Measurements from ENCODE around the gene ADD3. TPM values are rescaled to one million over a fixed set of nuclear protein-coding genes. Genes with fewer than 3 reads are reported as not detected.
"Not testable (repeated sequence)": the region's sequence is repeated elsewhere in the genome, so short reads cannot be mapped to it uniquely, and the experiment has no call there.

Gene ADD3
- total RNA-seq, 1 donor from 2014 or later: 201 TPM

GRCh38 chr10:110101464-110102144 is 93.8 kb downstream of the ADD3 start:
- no peak for DNase-seq (ENCODE audit: low spot score)

- DNase-seq (ENCODE audit: low spot score): no peak
Measured at GRCh38 chr10:110103921-110104461, 96.2 kb downstream of the ADD3 start.

DNA sequence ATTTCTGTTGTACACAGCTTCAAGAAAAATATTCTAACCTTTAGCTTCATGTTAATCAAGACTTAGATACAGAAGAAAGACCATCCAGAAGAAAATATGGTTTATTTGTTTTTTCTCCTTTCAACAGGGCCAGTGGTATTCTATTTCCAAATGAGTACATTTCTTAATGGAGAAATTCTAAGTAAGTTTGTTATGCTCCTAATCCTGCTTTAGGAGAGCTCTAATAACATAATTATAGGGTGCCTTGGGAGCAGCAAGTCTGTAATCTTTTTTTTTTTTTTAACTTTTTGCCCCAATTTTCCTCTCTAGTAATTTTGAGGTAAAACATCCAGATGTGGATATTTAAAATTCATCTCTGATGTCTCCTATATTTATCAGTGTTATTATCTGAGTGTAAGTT is 98.1 kb downstream of the ADD3 start:
- DNase-seq (ENCODE audit: low spot score): no peak

- DNase-seq (ENCODE audit: low spot score): no peak
Measured at GRCh38 chr10:110107430-110107829, 99.6 kb downstream of the ADD3 start.

DNA sequence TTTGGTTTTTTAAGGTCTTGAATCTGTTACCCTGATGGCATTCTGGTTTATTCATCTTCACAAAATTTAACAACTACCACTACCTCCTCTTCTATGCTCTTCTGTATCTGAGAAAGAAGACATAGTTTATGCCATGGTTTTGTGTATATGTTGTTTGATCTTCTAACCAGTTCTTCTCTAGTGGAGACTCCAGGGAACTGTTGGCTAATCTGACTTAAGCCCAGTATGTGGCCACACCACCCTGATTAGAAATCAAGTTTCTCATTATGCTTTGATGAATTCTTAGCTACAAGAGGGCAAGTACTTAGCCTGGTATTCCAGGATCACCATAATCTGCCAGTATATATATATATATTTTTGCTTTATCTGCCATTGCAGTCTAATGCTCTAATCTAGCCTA is 100.1 kb downstream of the ADD3 start:
- DNase-seq (ENCODE audit: low spot score): no peak

- no peak for DNase-seq (ENCODE audit: low spot score)
Measured at GRCh38 chr10:110109511-110109910, 101.7 kb downstream of the ADD3 start.

DNA sequence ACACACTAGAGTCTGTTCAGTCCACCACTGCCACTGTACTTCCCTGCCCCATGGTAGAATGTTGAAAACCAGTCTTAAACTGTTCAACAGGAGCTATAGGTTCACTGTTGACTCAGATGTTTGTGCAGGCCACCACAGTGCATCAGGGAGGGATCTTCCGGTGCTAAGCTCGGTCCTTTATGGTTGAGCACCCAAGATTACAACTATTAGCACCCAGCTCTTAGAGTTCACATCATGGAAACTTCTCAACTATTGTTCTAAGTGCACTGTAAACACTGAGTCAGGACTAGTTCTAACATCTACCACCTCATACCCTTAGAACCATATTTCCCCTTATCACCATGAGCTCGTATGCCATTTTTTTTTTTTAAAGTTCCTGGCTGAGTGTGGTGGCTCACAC is 102.6 kb downstream of the ADD3 start:
- no peak for DNase-seq (ENCODE audit: low spot score)

DNA sequence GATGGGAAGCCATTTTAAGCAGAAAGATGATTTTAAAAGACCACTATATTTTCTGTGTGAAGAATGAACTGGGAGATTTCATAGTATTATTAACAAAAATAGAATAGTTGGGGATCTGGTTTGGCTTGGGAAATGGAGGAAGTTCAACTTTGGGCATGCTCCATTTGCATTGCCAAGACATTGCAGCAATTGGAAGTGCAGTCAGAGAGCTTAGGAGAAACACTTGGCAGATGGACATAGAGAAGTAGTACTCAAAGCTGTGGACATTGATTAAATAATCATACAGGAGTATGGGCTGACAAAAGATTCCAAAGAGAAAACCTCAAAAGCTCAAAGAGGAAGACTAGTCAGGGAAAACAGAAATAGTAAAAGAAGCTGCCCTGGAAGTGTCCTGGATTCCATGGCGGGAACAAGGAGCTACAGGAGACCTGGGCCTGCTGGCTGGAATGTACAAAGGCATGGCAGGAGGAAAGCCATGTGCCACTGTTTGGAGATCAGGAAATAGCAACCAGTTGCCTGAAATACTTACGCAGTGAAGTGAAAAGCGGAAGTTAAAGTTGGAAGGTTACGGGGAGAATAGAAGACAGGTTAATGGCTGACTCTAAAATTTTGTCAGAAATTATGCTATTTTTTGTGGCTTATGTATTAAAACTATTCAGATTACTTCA is 106.0 kb downstream of the ADD3 start:
- no peak for DNase-seq (ENCODE audit: low spot score)

GRCh38 chr10:110114668-110115067 is 106.9 kb downstream of the ADD3 start:
- not testable (repeated sequence) for DNase-seq (ENCODE audit: low spot score)

GRCh38 chr10:110115784-110116520 is 108.2 kb downstream of the ADD3 start:
- no peak for DNase-seq (ENCODE audit: low spot score)

DNA sequence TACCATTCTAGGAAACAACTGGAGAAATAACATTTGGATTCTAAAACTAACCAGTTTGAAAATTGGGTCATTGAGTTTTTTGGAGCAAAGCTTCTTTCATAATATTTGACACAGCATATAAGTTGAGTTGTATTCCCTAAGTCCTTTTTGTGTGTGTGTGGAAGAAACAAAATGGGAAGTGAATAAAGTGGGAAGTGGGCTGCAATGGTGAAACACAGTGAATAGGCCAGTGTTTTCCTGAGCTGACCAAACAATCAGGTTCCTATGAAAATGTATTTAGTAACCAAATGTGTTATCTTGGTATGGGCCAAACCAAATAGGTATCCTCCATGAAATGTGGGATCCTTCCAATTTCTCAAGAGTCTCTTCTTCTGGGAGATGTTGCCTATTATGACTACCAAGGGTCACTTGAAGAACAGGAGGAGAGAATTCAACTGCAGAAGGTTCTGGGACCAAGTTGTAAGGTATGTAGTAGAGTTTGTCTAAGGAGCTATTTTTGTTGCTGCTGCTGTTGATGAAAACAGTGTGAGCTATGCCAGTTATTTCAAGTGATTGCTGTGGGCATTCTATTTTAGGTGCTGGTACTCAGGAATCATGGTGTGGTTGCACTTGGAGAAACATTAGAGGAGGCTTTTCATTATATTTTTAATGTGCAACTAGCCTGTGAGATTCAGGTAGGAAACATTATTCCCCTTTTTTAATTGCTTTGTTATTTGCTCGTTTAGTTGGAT is 111.3 kb downstream of the ADD3 start:
- DNase-seq (ENCODE audit: low spot score): no peak

GRCh38 chr10:110123594-110123993 is 115.8 kb downstream of the ADD3 start:
- no peak for DNase-seq (ENCODE audit: low spot score)

- no peak for DNase-seq (ENCODE audit: low spot score)
Measured at GRCh38 chr10:110129490-110129889, 121.7 kb downstream of the ADD3 start.

DNA sequence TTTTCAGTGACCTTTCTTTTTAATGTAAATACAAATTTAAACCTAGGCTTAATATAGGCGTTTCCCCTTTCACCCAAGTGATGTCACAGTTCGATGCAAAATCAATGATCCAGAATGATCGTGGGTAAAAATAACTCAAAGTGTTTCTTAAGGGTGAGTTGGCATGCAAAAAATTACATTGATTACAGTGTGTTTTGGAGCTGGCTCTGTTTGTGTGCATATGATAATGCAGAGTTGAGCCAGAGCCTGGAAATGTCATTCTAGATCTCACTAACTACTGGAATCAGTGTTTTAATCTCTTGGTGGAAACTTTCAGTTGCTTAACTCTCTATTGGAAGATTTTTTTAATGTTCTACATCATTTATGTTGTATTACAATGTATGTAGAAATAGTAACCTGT is 127.1 kb downstream of the ADD3 start:
- no peak for DNase-seq (ENCODE audit: low spot score)

DNA sequence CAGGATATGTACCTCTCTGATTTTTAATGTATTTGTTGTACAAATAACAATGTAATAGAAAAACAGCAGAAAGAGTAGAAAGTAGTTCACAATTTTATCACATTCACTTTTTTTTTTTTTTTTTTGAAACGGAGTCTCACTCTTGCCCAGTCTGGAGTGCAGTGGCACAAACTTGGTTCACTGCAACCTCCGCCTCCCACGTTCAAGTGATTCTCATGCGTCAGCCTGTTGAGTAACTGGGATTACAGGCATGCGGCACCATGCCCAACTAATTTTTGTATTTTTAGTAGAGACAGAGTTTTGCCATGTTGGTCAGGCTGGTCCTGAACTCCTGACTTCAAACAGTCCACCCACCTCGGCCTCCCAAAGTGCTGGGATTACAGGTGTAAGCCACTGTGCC is 128.1 kb downstream of the ADD3 start:
- not testable (repeated sequence) for DNase-seq (ENCODE audit: low spot score)

- DNase-seq (ENCODE audit: low spot score): no peak
Measured at GRCh38 chr10:110137142-110137545, 129.4 kb downstream of the ADD3 start.

- DNase-seq (ENCODE audit: low spot score): no peak
Measured at GRCh38 chr10:110138197-110138812, 130.5 kb downstream of the ADD3 start.

DNA sequence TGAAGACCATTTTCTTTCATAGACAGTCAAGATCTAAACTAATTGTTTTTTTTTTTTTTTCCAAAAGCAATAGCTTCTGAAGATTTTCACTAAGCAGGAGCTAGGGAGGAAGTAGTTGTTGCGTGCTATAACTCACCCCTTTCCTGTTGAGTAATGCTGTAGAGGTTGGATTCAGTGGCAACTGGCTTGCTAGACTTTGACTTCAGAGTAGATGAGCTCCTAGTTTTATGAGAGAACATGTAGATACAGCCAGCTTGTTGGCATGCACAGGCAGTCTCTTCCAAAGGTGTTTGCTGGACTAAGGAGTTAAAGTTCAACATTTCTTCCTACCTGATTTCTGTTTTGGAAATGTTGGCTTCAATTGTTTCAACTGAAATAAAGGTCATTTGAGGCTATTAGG is 133.4 kb downstream of the ADD3 start:
- no peak for DNase-seq (ENCODE audit: low spot score)

GRCh38 chr10:110141871-110142635 is 134.3 kb downstream of the ADD3 start:
- peak; percentile 52 for DNase-seq (ENCODE audit: low spot score)

DNA sequence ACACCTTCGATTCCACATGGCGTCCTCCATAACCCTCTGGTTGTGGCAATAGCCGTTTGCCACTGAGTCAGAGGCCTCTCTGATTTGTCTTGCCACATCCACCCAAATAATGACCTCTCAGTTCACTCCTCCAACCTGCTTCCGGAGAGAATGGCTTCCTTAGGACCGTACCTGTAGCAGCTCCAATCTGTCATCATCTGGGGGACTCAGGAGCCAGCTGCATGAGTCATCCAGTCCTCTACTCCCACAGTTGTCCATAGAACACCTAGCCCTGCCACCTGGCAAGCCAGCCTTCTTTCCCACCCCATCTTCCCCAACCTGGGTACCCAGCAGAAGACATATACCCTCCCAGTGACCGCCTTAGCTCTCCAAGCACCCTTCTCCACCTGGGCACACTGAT is 135.2 kb downstream of the ADD3 start:
- no peak for DNase-seq (ENCODE audit: low spot score)

DNA sequence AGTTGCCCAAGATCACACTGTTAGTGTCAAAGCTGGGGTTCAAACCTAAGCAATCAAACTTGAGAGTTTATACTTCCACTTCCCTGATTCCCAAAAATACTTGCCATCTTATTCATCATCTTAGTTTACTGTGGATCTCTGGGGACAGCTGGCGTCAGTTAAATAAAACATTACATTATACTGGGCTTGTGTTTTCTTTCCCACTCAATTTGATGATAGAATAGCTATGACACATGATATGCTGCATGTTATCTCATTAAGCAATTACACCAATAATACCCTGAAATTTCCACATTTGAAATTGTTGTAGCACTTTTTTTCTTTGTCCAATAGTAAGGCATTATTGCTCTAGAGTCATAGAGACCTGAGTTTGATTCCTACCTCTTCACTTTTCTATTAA is 136.7 kb downstream of the ADD3 start:
- DNase-seq (ENCODE audit: low spot score): no peak

All from mucosa of gallbladder (tissue), 1 donor.